ENCODE measurements around the gene NKAPD1. TPM values are rescaled to one million over a fixed set of nuclear protein-coding genes. Genes with fewer than 3 reads are reported as not detected.
"Not testable (repeated sequence)": the region's sequence is repeated elsewhere in the genome, so short reads cannot be mapped to it uniquely, and the experiment has no call there.

Gene NKAPD1
- total RNA-seq (2014; rRNA removed; shearing (Covaris generic)): 20.9 and 22.5 TPM in 2 replicates

GRCh38 chr11:112073941-112074811 is at the start of gene NKAPD1, which contains the start of gene PIH1D2:
Gene NKAPD1 (plus strand): TSS chr11:112074299. CDS start chr11:112075575, 1,276 bp downstream.
Gene PIH1D2 (minus strand): TSS chr11:112074017. CDS start chr11:112073174, 843 bp downstream.
- peak; percentile 86 for DNase-seq (ENCODE audit: low read depth)

DNA sequence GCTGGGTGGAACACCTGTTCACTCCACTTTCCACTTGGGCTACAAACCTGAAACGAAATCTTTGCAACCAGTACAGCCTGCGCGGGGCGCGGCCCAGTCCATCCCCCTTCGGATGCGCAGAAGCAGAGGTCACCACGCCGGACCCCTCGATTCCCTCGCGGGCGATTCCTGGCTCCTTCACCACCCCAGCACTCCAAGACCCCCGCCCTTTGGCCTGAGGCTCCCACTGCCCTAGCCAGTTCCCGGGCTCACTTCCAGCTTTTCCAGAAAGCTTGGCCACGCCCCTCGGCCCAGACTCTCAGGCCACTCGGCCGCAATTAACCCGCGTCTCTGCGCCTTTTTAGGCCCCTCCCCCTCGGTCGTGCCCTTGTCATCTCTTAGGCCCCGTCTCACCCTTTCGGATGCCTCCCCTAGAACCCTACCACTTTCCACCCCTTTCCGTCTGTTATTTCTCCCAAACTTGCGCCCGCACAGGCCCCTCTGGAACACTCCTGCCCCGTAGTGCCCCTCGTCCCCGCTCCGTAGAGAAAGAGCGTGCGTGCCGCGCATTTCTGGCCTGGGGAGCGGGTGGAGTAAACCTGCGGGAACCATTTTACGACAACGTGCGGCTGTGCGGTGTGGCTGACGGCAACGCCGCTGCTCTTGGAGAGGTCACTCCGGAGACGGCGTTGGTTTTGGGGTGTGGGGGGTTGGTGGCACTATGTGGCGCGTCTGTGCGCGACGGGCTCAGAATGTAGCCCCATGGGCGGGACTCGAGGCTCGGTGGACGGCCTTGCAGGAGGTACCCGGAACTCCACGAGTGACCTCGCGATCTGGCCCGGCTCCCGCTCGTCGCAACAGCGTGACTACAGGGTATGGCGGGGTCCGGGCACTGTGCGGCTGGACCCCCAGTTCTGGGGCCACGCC is 49.1 kb upstream of the NKAPD1 start, which contains the start of gene DLAT:
DLAT (plus strand) TSS at position 636 of the 906 bp plus-strand sequence; CDS start at position 701, 65 bp downstream.
- DNase-seq (ENCODE audit: low read depth): peak; percentile 83

- DNase-seq (ENCODE audit: low read depth): peak; percentile 25
Measured at GRCh38 chr11:112025707-112026106, 48.4 kb upstream of the NKAPD1 start.

GRCh38 chr11:112026784-112027410 is 47.2 kb upstream of the NKAPD1 start:
- DNase-seq (ENCODE audit: low read depth): not testable (repeated sequence)

GRCh38 chr11:112029460-112029859 is 44.6 kb upstream of the NKAPD1 start:
- DNase-seq (ENCODE audit: low read depth): no peak

DNA sequence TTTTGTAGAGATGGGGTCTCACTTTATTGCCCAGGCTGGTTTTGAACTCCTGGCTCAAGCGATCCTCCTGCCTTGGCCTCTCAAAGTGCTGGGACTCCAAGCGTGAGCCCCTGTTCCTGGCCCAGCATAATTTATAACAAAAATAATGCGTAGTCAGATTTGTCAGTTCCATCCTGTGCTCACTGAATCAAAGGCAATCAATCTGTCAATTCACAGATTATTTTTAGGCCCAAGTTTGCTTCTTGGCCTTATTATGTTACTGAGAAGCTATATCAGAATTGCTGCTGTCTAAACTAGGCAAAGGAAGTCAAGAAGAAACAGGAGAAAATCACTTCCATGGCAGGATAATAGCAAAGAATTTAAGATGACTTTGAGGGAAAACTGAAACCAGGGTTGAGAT is 40.2 kb upstream of the NKAPD1 start:
- DNase-seq (ENCODE audit: low read depth): no peak

GRCh38 chr11:112037527-112037926 is 36.6 kb upstream of the NKAPD1 start:
- no peak for DNase-seq (ENCODE audit: low read depth)

- peak; percentile 79 for DNase-seq (ENCODE audit: low read depth)
Measured at GRCh38 chr11:112042161-112042960, 31.7 kb upstream of the NKAPD1 start.

DNA sequence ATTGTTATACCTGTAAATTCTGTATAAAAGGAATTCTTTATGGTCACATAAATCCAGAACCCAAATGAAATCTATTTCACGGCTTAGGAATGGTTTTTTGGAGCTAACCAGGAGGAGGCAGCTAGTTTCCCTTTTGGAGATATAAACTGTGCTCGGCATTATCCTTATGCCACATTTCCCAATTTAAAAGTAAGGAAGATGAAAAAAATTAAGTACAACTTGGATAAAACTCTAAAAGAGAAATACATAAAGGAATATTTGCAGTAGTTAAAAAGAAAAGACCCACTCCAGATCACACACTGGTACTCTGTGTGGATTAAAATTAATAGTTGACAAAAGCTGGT is 31.2 kb upstream of the NKAPD1 start:
- no peak for DNase-seq (ENCODE audit: low read depth)

DNA sequence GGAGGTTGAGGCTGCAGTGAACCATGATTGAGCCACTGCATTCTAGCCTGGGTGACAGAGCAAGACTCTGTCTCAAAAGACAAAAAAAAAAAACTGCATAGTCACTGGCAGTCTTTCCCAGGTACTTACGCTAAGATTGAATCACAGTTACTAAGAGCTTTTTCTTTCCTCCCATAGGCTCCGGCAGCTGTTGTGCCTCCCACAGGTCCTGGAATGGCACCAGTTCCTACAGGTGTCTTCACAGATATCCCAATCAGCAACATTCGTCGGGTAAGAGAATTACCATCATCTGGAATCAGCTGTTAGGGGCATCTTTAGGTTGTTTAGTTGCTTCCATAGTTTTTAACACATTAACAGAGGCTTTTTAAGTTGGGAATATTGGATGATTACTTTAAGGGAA is 29.1 kb upstream of the NKAPD1 start:
- DNase-seq (ENCODE audit: low read depth): no peak

DNA sequence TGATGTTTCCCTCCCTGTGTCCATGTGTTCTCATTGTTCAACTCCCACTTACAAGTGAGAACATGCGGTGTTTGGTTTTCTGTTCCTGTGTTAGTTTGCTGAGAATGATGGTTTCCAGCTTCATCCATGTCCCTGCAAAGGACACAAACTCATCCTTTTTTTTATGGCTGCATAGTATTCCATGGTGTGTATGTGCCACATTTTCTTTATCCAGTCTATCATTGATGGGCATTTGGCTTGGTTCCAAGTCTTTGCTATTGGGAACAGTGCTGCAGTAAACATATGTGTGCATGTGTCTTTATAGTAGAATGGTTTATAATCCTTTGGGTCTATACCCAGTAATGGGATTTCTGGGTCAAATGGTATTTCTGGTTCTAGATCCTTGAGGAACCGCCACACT is 27.5 kb upstream of the NKAPD1 start:
- not testable (repeated sequence) for DNase-seq (ENCODE audit: low read depth)

- DNase-seq (ENCODE audit: low read depth): not testable (repeated sequence)
Measured at GRCh38 chr11:112048256-112048655, 25.8 kb upstream of the NKAPD1 start.

GRCh38 chr11:112049777-112050176 is 24.3 kb upstream of the NKAPD1 start:
- DNase-seq (ENCODE audit: low read depth): no peak

DNA sequence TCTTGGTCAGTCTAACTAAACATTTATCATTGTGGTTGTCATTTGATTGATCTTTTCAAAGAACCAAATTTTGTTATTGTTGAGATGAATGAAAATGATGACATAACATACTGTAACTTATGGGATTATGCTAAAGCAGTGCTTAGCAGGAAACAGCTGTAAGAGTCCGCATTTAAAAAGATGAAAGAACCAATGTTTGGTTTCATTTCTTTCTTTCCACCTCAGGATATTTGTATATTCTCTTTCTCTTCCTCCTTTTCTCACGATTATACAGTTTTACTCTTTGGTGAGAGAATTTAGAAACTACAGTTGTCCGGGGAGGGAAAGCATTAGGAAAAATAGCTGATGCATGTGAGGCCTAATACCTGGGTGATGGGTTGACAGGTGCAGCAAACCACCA is 23.4 kb upstream of the NKAPD1 start:
- no peak for DNase-seq (ENCODE audit: low read depth)

DNA sequence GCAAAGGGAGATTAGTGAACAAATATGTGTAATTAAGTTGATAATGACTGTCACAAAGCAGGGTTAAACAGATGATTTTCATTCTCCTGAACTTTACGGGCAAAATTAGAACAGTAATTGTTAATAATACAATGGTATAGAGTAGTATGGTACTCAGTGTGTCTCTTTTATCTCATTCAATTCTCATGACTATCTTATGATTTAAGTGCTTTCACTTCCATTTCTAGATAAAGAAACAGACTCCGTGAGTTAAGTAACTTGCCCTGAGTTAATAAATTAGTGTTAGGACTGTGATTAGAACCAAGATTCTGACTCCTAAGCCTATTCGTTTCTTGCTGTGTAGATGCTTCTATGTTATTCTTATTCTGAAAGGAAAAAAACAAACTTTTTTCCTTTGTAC is 22.3 kb upstream of the NKAPD1 start:
- DNase-seq (ENCODE audit: low read depth): no peak

- no peak for DNase-seq (ENCODE audit: low read depth)
Measured at GRCh38 chr11:112057170-112057569, 16.9 kb upstream of the NKAPD1 start.

DNA sequence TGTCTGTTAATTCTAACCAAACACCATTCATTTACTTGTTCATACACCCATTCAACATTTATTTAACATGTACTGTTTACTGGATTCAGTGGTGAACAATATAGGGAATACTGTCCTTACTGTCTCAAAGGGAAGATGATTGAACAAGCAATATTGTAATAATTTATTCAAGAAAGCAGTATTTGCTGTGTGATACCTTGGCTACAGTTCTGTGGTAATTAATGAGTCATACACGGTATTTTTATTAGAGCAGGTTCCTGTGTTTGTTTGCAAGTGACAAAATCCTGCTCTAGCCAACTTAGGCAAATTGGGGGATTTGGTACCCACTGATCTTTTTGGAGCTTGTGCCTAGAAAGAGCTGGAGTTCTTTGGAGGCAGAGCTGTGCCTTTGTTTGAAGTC is 16.0 kb upstream of the NKAPD1 start:
- DNase-seq (ENCODE audit: low read depth): no peak

- DNase-seq (ENCODE audit: low read depth): no peak
Measured at GRCh38 chr11:112062923-112063322, 11.2 kb upstream of the NKAPD1 start.

GRCh38 chr11:112082729-112083128 is 8.6 kb downstream of the NKAPD1 start:
- DNase-seq (ENCODE audit: low read depth): peak; percentile 64

- DNase-seq (ENCODE audit: low read depth): peak; percentile 27
Measured at GRCh38 chr11:112085822-112086421, 11.8 kb downstream of the NKAPD1 start.
